ENCODE data around the gene BCL6B. TPM values are rescaled to one million over a fixed set of nuclear protein-coding genes. Genes with fewer than 3 reads are reported as not detected.

Gene BCL6B
- total RNA-seq, 1 donor from 2014 or later = 271 TPM

GRCh38 chr17:7026471-7027115 is 3.7 kb downstream of the BCL6B start:
- Mint-ChIP-seq H3K36me3 (ENCODE audit: low read depth, unreplicated experiment) (peaks cover 74% of the 10 kb centered on the region), H3K4me3 (ENCODE audit: unreplicated experiment) (peak overlapping the region; percentile 83), H3K27me3 (ENCODE audit: unreplicated experiment) (peaks cover 28% of the 10 kb centered on the region), H3K27ac (ENCODE audit: unreplicated experiment) (peak overlapping the region; percentile 75), H3K4me1 (ENCODE audit: unreplicated experiment) (peaks cover 81% of the 10 kb centered on the region), H3K9me3 (ENCODE audit: unreplicated experiment) (no peaks in the 10 kb centered on the region)
- TF ChIP-seq, protein P1, sequence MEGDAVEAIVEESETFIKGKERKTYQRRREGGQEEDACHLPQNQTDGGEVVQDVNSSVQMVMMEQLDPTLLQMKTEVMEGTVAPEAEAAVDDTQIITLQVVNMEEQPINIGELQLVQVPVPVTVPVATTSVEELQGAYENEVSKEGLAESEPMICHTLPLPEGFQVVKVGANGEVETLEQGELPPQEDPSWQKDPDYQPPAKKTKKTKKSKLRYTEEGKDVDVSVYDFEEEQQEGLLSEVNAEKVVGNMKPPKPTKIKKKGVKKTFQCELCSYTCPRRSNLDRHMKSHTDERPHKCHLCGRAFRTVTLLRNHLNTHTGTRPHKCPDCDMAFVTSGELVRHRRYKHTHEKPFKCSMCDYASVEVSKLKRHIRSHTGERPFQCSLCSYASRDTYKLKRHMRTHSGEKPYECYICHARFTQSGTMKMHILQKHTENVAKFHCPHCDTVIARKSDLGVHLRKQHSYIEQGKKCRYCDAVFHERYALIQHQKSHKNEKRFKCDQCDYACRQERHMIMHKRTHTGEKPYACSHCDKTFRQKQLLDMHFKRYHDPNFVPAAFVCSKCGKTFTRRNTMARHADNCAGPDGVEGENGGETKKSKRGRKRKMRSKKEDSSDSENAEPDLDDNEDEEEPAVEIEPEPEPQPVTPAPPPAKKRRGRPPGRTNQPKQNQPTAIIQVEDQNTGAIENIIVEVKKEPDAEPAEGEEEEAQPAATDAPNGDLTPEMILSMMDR (IDR thresholded peaks at IDR 0.05; ENCODE audit: unreplicated experiment) = no peak
- no peak for DNase-seq (ENCODE audit: low spot score)

DNA sequence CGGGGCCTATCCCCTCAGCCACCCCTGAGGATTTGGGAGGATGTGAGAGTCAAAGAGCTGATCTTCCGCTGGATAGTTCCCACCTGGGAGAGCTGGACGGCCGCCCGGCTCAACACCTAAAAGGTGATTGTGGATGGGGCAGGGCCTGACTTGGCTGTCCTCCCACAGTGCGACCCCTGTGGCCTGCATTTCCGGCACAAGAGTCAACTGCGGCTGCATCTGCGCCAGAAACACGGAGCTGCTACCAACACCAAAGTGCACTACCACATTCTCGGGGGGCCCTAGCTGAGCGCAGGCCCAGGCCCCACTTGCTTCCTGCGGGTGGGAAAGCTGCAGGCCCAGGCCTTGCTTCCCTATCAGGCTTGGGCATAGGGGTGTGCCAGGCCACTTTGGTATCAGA is 4.5 kb downstream of the BCL6B start:
- DNase-seq (ENCODE audit: low spot score) = no peak
- TF ChIP-seq, protein P1 (IDR thresholded peaks at IDR 0.05; ENCODE audit: unreplicated experiment) = no peak
- H3K36me3 Mint-ChIP-seq (ENCODE audit: low read depth, unreplicated experiment) = peaks cover 79% of the 10 kb centered on the region
- no peaks in the 10 kb centered on the region for H3K9me3 Mint-ChIP-seq (ENCODE audit: unreplicated experiment)
- H3K27ac Mint-ChIP-seq (ENCODE audit: unreplicated experiment) = peak overlapping the region; percentile 52
- H3K27me3 Mint-ChIP-seq (ENCODE audit: unreplicated experiment) = peaks cover 28% of the 10 kb centered on the region
- peak overlapping the region; percentile 86 for H3K4me3 Mint-ChIP-seq (ENCODE audit: unreplicated experiment)
- peaks cover 80% of the 10 kb centered on the region for H3K4me1 Mint-ChIP-seq (ENCODE audit: unreplicated experiment)

DNA sequence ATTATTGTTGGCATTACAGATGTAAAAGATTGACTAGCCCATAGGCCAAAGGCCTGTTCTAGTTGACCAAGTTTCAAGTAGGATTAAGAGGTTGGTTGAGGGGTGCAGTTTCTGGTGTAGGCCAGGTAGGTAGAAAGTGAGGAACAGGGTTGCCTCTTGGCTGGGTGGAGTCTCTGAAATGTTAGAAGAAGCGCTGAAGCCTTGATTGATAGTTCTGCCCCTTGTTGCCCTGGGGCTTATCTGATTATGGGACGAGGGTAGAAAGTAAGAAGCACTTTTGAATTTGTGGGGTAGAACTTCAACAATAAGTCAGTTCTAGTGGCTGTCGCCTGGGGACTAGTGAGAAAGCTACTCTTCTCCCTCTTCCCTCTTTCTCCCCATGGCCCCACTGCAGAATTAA is 6.2 kb downstream of the BCL6B start:
- H3K27me3 Mint-ChIP-seq (ENCODE audit: unreplicated experiment) = peaks cover 25% of the 10 kb centered on the region
- peak overlapping the region; percentile 73 for H3K4me3 Mint-ChIP-seq (ENCODE audit: unreplicated experiment)
- peaks cover 77% of the 10 kb centered on the region for H3K36me3 Mint-ChIP-seq (ENCODE audit: low read depth, unreplicated experiment)
- H3K4me1 Mint-ChIP-seq (ENCODE audit: unreplicated experiment) = peaks cover 77% of the 10 kb centered on the region
- TF ChIP-seq, protein P1 (IDR thresholded peaks at IDR 0.05; ENCODE audit: unreplicated experiment) = no peak
- peak overlapping the region; percentile 97 for H3K27ac Mint-ChIP-seq (ENCODE audit: unreplicated experiment)
- DNase-seq (ENCODE audit: low spot score) = no peak
- no peaks in the 10 kb centered on the region for H3K9me3 Mint-ChIP-seq (ENCODE audit: unreplicated experiment)

- H3K36me3 Mint-ChIP-seq (ENCODE audit: low read depth, unreplicated experiment) = peaks cover 72% of the 10 kb centered on the region
- DNase-seq (ENCODE audit: low spot score) = peak; percentile 58
- H3K9me3 Mint-ChIP-seq (ENCODE audit: unreplicated experiment) = no peaks in the 10 kb centered on the region
These were observed 6.8 kb downstream of the BCL6B start for GRCh38 chr17:7029659-7030058.

More at GRCh38 chr17:7029659-7030058, 6.8 kb downstream of the BCL6B start:
- Mint-ChIP-seq H3K4me3 (ENCODE audit: unreplicated experiment) (peak overlapping the region; percentile 73), H3K27ac (ENCODE audit: unreplicated experiment) (peak overlapping the region; percentile 97), H3K4me1 (ENCODE audit: unreplicated experiment) (peaks cover 75% of the 10 kb centered on the region), H3K27me3 (ENCODE audit: unreplicated experiment) (peaks cover 25% of the 10 kb centered on the region)
- TF ChIP-seq, protein P1 (IDR thresholded peaks at IDR 0.05; ENCODE audit: unreplicated experiment) = no peak
